Kidney epithelial cell (primary cell): Measurements from ENCODE around the gene ABCA7. TPM values are rescaled to one million over a fixed set of nuclear protein-coding genes. Genes with fewer than 3 reads are reported as not detected.

ENCODE experiments used
- DNase-seq: peaks from one replicate; pipeline ENCODE4 v3.0.0-alpha.2; 2010; ENCODE audit warnings: low read depth
- H3K27me3 ChIP-seq: 2 replicates; pipeline ENCODE4 v1.6.0; 2011; ENCODE audit warnings: low read length; ENCODE audit not compliant: control insufficient read depth, insufficient read depth
- H3K36me3 ChIP-seq: 2 replicates; pipeline ENCODE4 v1.5.1; 2011; ENCODE audit warnings: low read length; ENCODE audit not compliant: control insufficient read depth, insufficient read depth
- H3K4me3 ChIP-seq: 2 replicates; pipeline ENCODE4 v1.5.1; 2011; ENCODE audit warnings: low read depth, mild to moderate bottlenecking, control low read depth, low read length
- CTCF ChIP-seq: IDR thresholded peaks from 2 replicates; pipeline ENCODE4 v1.5.1; 2011; ENCODE audit warnings: mild to moderate bottlenecking, moderate library complexity, low read length, control low read depth, inconsistent platforms; ENCODE audit not compliant: insufficient read depth, poor library complexity, severe bottlenecking
- total RNA-seq: library from RNA; depleted of rRNA; stranded (reverse); fragments of >200 nt; gene quantifications from 2 replicates; pipeline ENCODE4 v1.2.3, GENCODE V29; 2015

ABCA7 gene
- total RNA-seq: 16.4 and 17.0 TPM in 2 replicates

GRCh38 chr19:1039646-1040475, at the start of gene ABCA7:
ABCA7 (plus strand) TSS chr19:1040107; CDS start chr19:1041362, 1,255 bp downstream.
- H3K27me3 ChIP-seq: no peaks in the 10 kb centered on the region
- H3K36me3 ChIP-seq: peaks cover 4% of the 10 kb centered on the region
- H3K4me3 ChIP-seq: peak within 1 kb of the TSS; percentile 66
- DNase-seq: peak; percentile 85
- TF ChIP-seq CTCF: no peak

GRCh38 chr19:990119-990571, 49.8 kb upstream of the ABCA7 start:
- H3K27me3 ChIP-seq: no peaks in the 10 kb centered on the region
- TF ChIP-seq CTCF: no peak
- DNase-seq: no peak
- no peak overlapping the region for H3K4me3 ChIP-seq
- no peaks in the 10 kb centered on the region for H3K36me3 ChIP-seq

- H3K27me3 ChIP-seq: peaks cover 2% of the 10 kb centered on the region
- TF ChIP-seq CTCF: no peak
- no peaks in the 10 kb centered on the region for H3K36me3 ChIP-seq
- no peak overlapping the region for H3K4me3 ChIP-seq
- DNase-seq: no peak
These were observed 49.2 kb upstream of the ABCA7 start for GRCh38 chr19:990746-991145.

GRCh38 chr19:991174-991931, 48.6 kb upstream of the ABCA7 start:
- no peak for TF ChIP-seq CTCF
- H3K36me3 ChIP-seq: no peaks in the 10 kb centered on the region
- H3K4me3 ChIP-seq: no peak overlapping the region
- peaks cover 8% of the 10 kb centered on the region for H3K27me3 ChIP-seq
- no peak for DNase-seq

GRCh38 chr19:991932-992669, 47.8 kb upstream of the ABCA7 start:
- TF ChIP-seq CTCF: no peak
- Histone ChIP-seq H3K4me3 (no peak overlapping the region), H3K27me3 (peaks cover 11% of the 10 kb centered on the region), H3K36me3 (no peaks in the 10 kb centered on the region)
- no peak for DNase-seq
